Keratinocyte (primary cell): Measurements from ENCODE around the gene TMEM115. TPM values are rescaled to one million over a fixed set of nuclear protein-coding genes. Genes with fewer than 3 reads are reported as not detected.

Experiments
- DNase-seq: peaks from one replicate; pipeline ENCODE4 v3.0.0-alpha.2; 2011; ENCODE audit warnings: low read depth, missing footprints, low spot score
- FAIRE-seq: peaks from 2 replicates; lab custom pipeline; 2011; peaks lifted over from hg19 to GRCh38; lab: Jason Lieb, UNC
- H2AFZ ChIP-seq: 2 replicates; pipeline ENCODE4 v1.6.0; 2012; ENCODE audit warnings: low read length, control low read depth, inconsistent platforms; ENCODE audit not compliant: control insufficient read depth
- H3K27ac ChIP-seq: 2 replicates; pipeline ENCODE4 v1.5.1; 2011; ENCODE audit warnings: low read length; ENCODE audit not compliant: control insufficient read depth, insufficient read depth
- H3K27me3 ChIP-seq: 3 replicates; pipeline ENCODE4 v1.6.0; 2011; ENCODE audit warnings: low read length; ENCODE audit not compliant: control insufficient read depth, insufficient read depth; ENCODE audit errors: extremely low read depth
- H3K36me3 ChIP-seq, 2 experiments: 2 replicates in 1 of 2; 3 replicates in 1 of 2; pipeline ENCODE4 v1.5.1; 2011; ENCODE audit warnings: low read length in 2 of 2, mild to moderate bottlenecking in 1 of 2; ENCODE audit not compliant: control insufficient read depth in 2 of 2, insufficient read depth in 2 of 2; ENCODE audit errors: extremely low read depth in 1 of 2
- H3K4me1 ChIP-seq: 3 replicates; pipeline ENCODE4 v1.5.1; 2011; ENCODE audit warnings: low read length; ENCODE audit not compliant: control insufficient read depth, insufficient read depth; ENCODE audit errors: extremely low read depth
- H3K4me2 ChIP-seq: 3 replicates; pipeline ENCODE4 v1.6.0; 2011; ENCODE audit warnings: low read depth, low read length; ENCODE audit not compliant: control insufficient read depth, insufficient read depth; ENCODE audit errors: extremely low read depth
- H3K4me3 ChIP-seq, 3 experiments: fragments of 200-600 bp in 1 of 3; sonication (generic) in 1 of 3; 2 replicates in 2 of 3; 3 replicates in 1 of 3; pipeline ENCODE4 v1.5.1; 2011 to 2016; ENCODE audit warnings: low read length in 3 of 3, mild to moderate bottlenecking in 3 of 3, control low read depth in 2 of 3, inconsistent platforms in 1 of 3, low read depth in 1 of 3, mixed read lengths in 1 of 3, mixed run types in 1 of 3, moderate library complexity in 1 of 3; ENCODE audit not compliant: control insufficient read depth in 2 of 3, insufficient read depth in 2 of 3; ENCODE audit errors: extremely low read depth in 1 of 3
- H3K79me2 ChIP-seq: 2 replicates; pipeline ENCODE4 v1.6.0; 2012; ENCODE audit warnings: low read length; ENCODE audit not compliant: control insufficient read depth, insufficient read depth
- H3K9ac ChIP-seq: 3 replicates; pipeline ENCODE4 v1.6.0; 2011; ENCODE audit warnings: low read length; ENCODE audit not compliant: control insufficient read depth, insufficient read depth; ENCODE audit errors: extremely low read depth
- H3K9me1 ChIP-seq: 3 replicates; pipeline ENCODE4 v1.6.0; 2011; ENCODE audit warnings: low read length; ENCODE audit not compliant: control insufficient read depth, insufficient read depth; ENCODE audit errors: extremely low read depth
- H3K9me3 ChIP-seq: 2 replicates; pipeline ENCODE4 v1.5.1; 2012; ENCODE audit warnings: low read depth, low read length; ENCODE audit not compliant: control insufficient read depth
- H4K20me1 ChIP-seq: 3 replicates; pipeline ENCODE4 v1.6.0; 2011; ENCODE audit warnings: low read length; ENCODE audit not compliant: control insufficient read depth, insufficient read depth; ENCODE audit errors: extremely low read depth
- CTCF ChIP-seq, 3 experiments: IDR thresholded peaks in 1 of 3; conservative IDR thresholded peaks in 1 of 3; optimal IDR thresholded peaks in 1 of 3; 2 replicates in 2 of 3; 3 replicates in 1 of 3; pipeline versions ENCODE3 to v1.5.1; 2011; ENCODE audit warnings: low read length in 3 of 3, mild to moderate bottlenecking in 3 of 3, moderate library complexity in 2 of 3, control low read depth in 1 of 3, inconsistent platforms in 1 of 3; ENCODE audit not compliant: insufficient read depth in 2 of 3; ENCODE audit errors: extremely low read depth in 1 of 3
- EZH2 ChIP-seq: IDR thresholded peaks from one replicate; pipeline ENCODE4 v1.6.1; 2012; ENCODE audit warnings: inconsistent platforms, mild to moderate bottlenecking, low read length, moderate library complexity
- dilution Hi-C: fragments of 300-500 bp; cut with MboI; formaldehyde crosslinking; loops from one replicate; pipeline ENCODE4 v1.7.0; 2020; ENCODE audit warnings: low sequenced_read_pairs; ENCODE audit not compliant: extremely low pct_ligation_motif_present
- polyA plus RNA-seq, 5 experiments: library from polyadenylated mRNA; depleted of rRNA in 3 of 5; stranded (reverse) in 3 of 5; stranded (forward) in 1 of 5; unstranded in 1 of 5; fragments of >200 nt; gene quantifications; 1 replicate in 1 of 5; 2 replicates in 3 of 5; 3 replicates in 1 of 5; pipeline versions ENCODE4 v1.2.1 to v1.2.3, GENCODE V29; 2011 to 2012; ENCODE audit warnings: missing spikeins in 2 of 5, low read depth in 1 of 5, low replicate concordance in 1 of 5

TMEM115 gene
- polyA plus RNA-seq, 1 donor (not counting 4 experiments of a cell fraction or from before 2014, with no cell fraction given) = 22.4 TPM

- Histone ChIP-seq H3K36me3 (peaks cover 7 to 10% of the 10 kb centered on the region in 2 experiments), H4K20me1 (no peaks in the 10 kb centered on the region), H3K27ac (no peak overlapping the region), H3K4me2 (peak overlapping the region; percentile 93), H3K9ac (no peak overlapping the region), H3K9me1 (no peaks in the 10 kb centered on the region), H3K79me2 (no peaks in the 10 kb centered on the region), H3K27me3 (no peaks in the 10 kb centered on the region), H3K4me3 (peak overlapping the region in 2 of 3 experiments; percentile 58 to 67), H3K4me1 (peaks cover 20% of the 10 kb centered on the region), H3K9me3 (no peaks in the 10 kb centered on the region), H2AFZ (no peak overlapping the region)
- DNase-seq (no peak), FAIRE-seq (no peak)
- dilution Hi-C loops = no loop called here
- TF ChIP-seq CTCF (optimal IDR thresholded peaks at IDR 0.05 in 1 of 3, IDR thresholded peaks at IDR 0.05 in 1 of 3, conservative IDR thresholded peaks at IDR 0.05 in 1 of 3; ENCODE audit: extremely low read depth in 1 of 3, insufficient read depth in 2 of 3, low read length in 3 of 3) (no peak), EZH2 (no peak)
Measured at GRCh38 chr3:50345008-50345407, 14.3 kb downstream of the TMEM115 start.

- Histone ChIP-seq H3K9ac (no peak overlapping the region), H3K79me2 (peaks cover 6% of the 10 kb centered on the region), H3K36me3 (peaks cover 4 to 8% of the 10 kb centered on the region in 2 experiments), H3K4me1 (peaks cover 31% of the 10 kb centered on the region), H3K27me3 (no peaks in the 10 kb centered on the region), H3K4me2 (no peak overlapping the region), H3K4me3 (no peak overlapping the region), H3K9me3 (no peaks in the 10 kb centered on the region), H3K27ac (no peak overlapping the region), H2AFZ (no peak overlapping the region), H4K20me1 (no peaks in the 10 kb centered on the region), H3K9me1 (no peaks in the 10 kb centered on the region)
- dilution Hi-C loops = no loop called here
- FAIRE-seq (no peak), DNase-seq (no peak)
- TF ChIP-seq CTCF (optimal IDR thresholded peaks at IDR 0.05 in 1 of 3, IDR thresholded peaks at IDR 0.05 in 1 of 3, conservative IDR thresholded peaks at IDR 0.05 in 1 of 3; ENCODE audit: extremely low read depth in 1 of 3, insufficient read depth in 2 of 3, low read length in 3 of 3) (peak in 1 of 3 experiments; percentile 5), EZH2 (no peak)
Measured at GRCh38 chr3:50342813-50343633, 16.3 kb downstream of the TMEM115 start.
